Measurements from ENCODE around the gene FES. TPM values are rescaled to one million over a fixed set of nuclear protein-coding genes. Genes with fewer than 3 reads are reported as not detected.

FES gene
- total and polyA plus RNA-seq, 2 of the 13 experiments (the other 11 are each of a cell fraction or from before 2014, with no cell fraction given), result 4.0 to 9.5 TPM

DNA sequence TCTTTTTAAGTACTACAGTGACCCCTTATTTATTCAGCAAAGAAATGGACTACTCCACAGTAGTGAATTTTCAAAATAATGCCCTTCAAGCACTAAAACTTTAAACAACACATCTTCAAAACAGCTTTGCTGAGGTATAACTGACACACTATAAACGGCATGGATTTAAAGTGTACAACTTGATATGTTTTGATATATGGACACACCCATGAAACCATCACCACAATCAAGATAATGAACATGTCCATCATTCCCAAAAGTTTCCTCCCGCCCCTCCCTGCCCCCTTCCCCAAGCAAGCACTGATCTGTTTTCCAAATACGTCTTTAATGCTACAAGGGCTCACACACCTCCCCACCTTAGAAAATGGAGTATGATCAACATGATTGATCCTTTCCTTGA is 17.5 kb upstream of the FES start:
- ChIA-PET POLR2A (no interaction called here), CTCF (ENCODE audit: low intra/inter-chr PET ratio, low total read pairs) (no interaction called here)
- intact Hi-C loops (cut with micrococcal nuclease; ENCODE audit: unreplicated experiment) (no loop called here), in situ Hi-C loops (cut with HindIII; ENCODE audit: extremely low pct_ligation_motif_present, low pct_unique_long_range_greater_than_20kb) (no loop called here)
- Histone ChIP-seq H3K79me2 (ENCODE audit: insufficient read depth, low read length) (no peaks in the 10 kb centered on the region), H3K4me2 (ENCODE audit: low read depth, low read length) (no peak overlapping the region), H3K27ac (ENCODE audit: extremely low read length, insufficient read depth, low read length) (no peak overlapping the region), H3K9me3 (ENCODE audit: low read length) (no peaks in the 10 kb centered on the region), H3K4me3 (replicated peaks in 1 of 3; ENCODE audit: insufficient read depth in 1 of 3, low read depth in 2 of 3, low read length in 3 of 3) (no peak overlapping the region), H3K9ac (ENCODE audit: insufficient read depth, low read depth, low read length) (no peak overlapping the region), H3K36me3 (replicated peaks in 1 of 2; ENCODE audit: control insufficient read depth in 1 of 2, insufficient read depth in 2 of 2, low read length in 2 of 2) (no peaks in the 10 kb centered on the region), H2AFZ (ENCODE audit: low read length) (no peak overlapping the region), H3K27me3 (ENCODE audit: control insufficient read depth in 1 of 2, insufficient read depth in 2 of 2, low read length in 2 of 2) (peaks cover 0 to 62% of the 10 kb centered on the region in 2 experiments), H4K20me1 (ENCODE audit: insufficient read depth, low read length) (no peaks in the 10 kb centered on the region), H3K4me1 (ENCODE audit: insufficient read depth, low read length) (peaks cover 73% of the 10 kb centered on the region)
- ATAC-seq (no peak), DNase-seq (ENCODE audit: low spot score) (no peak), FAIRE-seq (no peak)
- BruUV-seq (replicated peaks), result no TSS peak
- TF ChIP-seq ZNF609 (CRISPR knock-in tag; IDR thresholded peaks at IDR 0.05; ENCODE audit: borderline replicate concordance) (no peak), EHMT2 (IDR thresholded peaks at IDR 0.05; ENCODE audit: borderline replicate concordance, low read depth, low read length) (no peak), ZNF280B (CRISPR knock-in tag; IDR thresholded peaks at IDR 0.05; ENCODE audit: borderline replicate concordance) (no peak), PATZ1 (CRISPR knock-in tag; IDR thresholded peaks at IDR 0.05) (no peak), ZNF556 (CRISPR knock-in tag; IDR thresholded peaks at IDR 0.05; ENCODE audit: borderline replicate concordance) (no peak), TRAFD1 (CRISPR knock-in tag; IDR thresholded peaks at IDR 0.05; ENCODE audit: borderline replicate concordance) (no peak)
- WGBS (ENCODE audit: low lambda C conversion rate), result 54% methylated on average over 3 of the region's 3 CpGs

Measured in HepG2 (cell line).